Activated naive CD8-positive, alpha-beta T cell treated with anti-CD3 and anti-CD28 coated beads, Interleukin-2, amount 50 U/mL, for 16 hours (primary cell): ENCODE results near the gene TNNI2.
"Not testable (repeated sequence)": the region's sequence is repeated elsewhere in the genome, so short reads cannot be mapped to it uniquely, and the experiment has no call there.

Experiments
- DNase-seq: peaks from one replicate; pipeline ENCODE4 v3.0.0-alpha.2; 2020; ENCODE audit warnings: low read depth, low spot score

TNNI2 gene

DNA sequence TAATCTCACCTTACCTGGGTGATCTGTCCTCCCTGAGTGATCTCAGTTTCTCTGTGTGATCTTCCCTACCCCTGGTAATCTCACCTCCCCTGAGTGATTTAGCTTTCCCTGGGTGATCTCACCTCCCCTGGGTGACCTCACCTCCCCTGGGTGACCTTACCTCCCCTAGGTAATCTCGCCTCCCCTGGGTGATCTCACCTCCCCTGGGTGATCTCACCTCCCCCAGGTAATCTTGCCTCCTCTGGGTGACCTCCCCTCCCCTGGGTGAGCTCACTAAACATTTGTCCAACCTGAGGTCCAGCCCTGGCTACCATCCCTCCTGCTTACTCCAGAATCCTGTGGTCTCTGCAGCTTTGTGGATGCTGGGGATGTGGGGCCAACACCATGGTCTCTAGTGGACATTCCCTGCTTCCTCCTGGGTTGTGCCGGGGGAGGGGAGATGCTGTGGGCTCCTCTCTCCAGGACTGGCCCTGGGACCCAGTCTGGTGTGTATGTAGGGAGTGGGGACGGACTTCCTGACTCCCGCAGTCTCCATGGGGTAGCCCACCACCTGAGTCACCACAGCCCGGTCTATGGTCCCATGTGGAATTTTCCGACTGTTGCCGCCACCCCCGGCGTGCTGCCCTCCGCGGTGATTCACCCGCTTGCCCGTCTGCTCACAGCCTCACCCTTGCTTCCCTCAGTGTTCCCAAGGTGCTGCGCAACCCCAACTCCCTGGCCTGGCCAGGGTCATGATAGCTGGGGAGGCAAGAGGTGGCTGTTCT is 24.0 kb downstream of the TNNI2 start:
- DNase-seq: no peak

DNA sequence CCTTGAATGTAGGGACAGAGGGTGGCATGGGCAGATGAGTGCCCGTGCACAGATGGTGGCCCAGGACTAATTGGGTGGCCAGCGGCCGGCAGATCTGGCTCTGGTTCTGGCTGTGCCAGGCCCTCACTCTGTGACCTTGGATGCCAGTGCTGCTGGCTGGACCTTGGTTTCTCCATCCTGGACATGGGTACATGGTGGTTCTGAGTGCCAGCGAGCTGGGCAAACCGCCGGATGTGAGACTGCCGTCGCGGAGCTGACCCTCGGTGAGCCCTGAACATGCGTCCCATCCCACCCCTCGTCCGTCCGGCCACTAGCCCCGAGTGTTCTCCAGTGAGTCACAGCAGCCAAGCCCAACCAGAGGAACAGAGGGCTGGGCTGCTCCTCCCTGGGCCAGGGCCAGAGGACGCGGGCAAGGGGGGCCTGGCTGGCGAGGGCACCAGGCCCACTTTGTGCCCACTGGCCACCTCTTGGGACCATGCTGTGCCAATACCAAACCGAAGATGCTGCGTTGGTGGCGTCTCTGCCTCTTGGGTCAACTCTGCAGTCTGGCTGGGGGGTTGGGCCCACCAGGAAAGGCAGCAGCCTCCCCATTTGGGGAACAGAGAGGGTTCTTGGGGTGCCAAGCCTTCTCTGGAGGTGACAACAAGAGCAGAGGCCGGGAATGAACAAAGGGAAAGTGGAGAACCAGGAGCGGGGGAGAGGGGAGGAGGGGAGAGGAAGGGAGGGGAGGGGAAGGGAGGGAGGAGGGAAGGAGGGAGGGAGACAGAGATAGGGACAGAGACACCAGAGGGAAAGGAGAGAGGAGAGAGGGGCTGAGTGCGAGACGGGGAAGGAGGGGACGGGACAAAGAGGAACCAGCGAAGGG is 24.8 kb downstream of the TNNI2 start:
- no peak for DNase-seq

DNA sequence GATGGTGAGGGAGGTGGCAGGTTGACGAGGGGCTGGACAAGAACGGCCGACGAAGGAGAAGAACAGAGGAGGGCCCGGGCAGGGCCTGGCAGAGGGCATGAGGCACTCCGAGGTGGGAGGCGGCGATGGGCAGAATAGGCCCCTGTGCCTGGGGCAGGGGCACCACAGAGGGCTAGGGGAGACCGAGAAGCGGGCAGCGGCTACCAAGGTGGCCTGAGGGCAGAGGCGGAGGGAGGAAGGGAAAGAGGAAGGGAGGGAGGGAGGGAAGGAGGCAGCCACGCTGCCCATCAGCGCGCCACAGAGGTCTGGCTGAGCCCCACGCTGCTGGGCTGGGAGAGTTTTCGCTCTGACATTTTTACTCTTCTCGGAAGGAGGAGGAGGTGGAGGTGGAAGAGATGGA is 25.4 kb downstream of the TNNI2 start:
- no peak for DNase-seq

DNA sequence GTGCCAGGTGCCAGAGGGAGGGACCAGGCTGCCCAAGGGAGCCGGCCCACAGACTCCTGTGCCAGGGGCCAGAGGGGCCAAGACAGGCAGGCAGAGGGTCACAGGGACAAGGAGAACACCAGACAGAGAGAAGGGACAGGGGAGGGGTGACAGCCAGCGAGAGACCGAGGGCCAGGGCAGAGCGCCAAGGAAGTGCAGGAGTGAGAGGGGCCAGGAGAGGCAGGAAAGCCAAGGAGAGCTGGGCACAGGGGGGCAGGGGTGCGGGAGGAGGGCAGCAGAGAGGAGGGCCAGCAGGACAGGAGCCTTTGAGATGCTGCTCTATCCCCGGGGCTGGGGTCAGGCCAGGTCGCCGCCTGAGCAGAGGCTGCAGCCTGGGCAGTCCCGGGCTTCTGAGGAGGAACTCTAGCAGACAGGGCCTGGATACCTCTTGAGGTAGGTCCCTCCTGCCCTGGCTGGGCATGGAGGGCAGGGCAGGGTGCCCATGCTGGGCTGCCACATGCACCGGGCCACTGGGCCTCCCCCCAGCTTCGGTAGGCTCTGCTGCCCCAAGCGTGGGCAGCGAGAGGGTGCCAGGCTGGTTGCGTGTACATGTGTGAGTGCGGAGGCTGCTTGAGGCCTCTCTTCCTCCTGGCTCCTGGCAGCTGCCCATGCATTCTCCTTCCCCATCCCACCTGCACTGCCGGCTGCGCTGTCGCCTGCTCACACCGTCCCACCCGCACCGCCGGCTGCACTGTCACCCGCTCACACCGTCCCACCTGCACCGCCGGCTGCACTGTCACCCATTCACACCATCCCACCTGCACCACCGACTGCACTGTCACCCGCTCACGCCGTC is 26.3 kb downstream of the TNNI2 start:
- DNase-seq: no peak

DNA sequence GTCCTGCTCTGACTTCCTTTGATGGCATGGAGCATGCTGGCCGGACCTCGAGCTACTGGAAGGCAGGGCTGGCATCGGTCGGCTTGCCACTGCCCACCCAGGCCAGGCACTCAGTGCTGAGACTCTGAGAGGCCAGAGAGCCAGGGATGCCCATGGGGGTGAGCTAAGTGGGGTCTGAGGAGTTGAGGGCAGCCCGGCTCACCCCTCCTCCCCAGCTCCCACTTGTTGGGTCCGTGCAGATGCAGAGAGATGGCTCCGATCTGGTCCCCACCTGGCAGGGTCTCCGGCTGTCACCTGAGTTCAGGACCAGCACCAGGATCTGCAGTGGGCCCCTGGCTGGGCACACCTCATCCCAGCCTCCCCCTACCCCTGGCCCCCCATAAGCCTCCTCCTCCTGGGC is 27.4 kb downstream of the TNNI2 start:
- DNase-seq: no peak

DNA sequence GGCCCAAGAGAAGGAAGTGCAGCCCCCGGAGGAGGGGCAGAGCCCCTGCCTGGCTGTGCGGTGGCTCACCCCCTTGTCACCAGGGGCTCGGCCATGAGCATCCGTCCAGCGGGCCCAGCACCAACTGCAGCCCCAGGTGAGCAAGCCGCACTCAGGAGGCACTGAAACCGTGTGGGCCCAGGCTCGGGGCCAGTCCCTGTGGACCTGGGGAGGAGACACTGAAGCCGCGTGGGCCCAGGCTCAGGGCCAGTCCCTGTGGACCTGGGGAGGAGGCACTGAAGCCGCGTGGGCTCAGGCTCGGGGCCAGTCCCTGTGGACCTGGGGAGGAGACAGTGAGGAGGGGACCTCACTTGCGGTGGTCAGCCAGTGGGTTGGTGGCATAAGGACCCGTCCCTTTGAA is 28.0 kb downstream of the TNNI2 start:
- DNase-seq: no peak

DNA sequence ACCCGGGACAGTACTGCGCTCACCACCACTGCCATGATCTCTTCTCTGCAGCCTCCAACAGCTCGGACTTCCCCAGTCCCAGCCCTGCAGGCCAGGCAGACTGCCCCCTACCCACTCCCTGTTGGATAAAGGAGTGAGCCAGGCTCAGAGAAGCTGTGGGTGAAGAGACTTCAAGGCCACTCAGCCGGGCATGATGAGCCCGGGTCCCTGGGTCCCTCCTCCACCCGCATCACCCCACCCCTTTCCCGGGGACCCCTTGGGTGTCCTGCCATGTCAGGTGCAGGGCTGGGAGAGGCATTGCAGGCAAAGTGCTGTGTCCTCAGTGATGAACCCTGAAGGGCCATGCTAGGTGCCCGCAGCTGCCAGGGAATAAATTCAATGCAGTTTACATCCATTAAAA is 28.6 kb downstream of the TNNI2 start:
- DNase-seq: no peak

DNA sequence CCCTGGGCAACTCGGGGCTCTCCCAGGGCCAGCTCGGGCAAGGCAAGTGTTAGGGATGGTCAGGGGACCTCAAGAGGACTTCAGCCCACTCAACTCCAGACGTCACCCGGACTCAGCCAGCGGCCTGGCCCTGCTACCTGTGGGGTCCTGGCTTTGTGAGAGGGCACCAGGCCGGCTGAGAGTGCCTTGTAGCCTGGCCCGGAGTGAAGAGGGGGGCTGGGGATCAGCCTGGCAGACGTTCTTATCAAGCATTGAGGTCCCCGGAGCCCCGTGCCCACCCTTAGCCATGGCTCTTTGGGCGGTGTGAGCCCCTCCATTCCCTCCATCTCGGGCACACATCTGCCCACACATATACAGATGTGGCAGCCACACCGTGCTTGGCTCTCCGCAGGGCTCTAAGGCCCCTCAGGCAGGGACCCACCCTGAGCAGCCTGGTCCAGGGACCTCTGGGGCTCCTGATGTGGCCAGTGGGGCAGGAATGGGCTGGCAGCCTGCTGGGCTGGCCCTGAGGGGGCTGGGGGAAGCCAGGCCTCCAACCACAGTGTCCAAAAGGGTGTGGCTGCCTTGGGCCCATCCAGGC is 29.4 kb downstream of the TNNI2 start:
- no peak for DNase-seq

DNA sequence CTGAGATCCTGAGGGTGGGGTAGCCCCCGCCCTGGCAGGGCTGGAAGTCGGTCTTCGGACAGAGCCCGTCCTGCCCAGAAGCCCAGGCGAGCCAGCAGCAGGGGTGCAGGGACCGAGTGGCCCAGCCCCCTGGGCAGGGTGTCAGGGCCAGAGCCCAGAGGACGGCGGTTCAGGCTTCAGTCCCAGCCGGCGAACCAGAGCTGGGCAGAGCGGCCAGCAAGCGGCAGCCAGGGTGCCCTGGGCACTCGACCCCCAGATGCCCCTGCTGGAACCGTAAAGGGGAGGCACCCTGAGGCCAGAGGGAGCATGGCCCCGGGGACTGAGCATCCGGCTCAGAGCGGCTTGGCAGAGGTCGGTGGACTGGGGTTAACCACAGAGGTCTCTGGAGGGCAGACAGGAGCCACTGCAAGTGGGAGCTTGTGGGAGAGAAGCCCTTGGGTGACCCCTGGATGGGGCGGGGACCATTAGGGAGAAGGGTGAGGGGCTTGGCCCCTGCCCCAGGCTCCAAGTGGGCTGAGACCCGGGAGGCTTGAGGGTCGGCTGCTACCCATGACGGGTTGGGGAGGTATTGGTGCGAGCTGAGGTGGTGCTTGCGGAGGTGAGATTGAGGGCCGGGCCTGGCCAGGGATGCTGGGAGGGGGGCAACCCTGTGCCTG is 30.0 kb downstream of the TNNI2 start:
- no peak for DNase-seq

DNA sequence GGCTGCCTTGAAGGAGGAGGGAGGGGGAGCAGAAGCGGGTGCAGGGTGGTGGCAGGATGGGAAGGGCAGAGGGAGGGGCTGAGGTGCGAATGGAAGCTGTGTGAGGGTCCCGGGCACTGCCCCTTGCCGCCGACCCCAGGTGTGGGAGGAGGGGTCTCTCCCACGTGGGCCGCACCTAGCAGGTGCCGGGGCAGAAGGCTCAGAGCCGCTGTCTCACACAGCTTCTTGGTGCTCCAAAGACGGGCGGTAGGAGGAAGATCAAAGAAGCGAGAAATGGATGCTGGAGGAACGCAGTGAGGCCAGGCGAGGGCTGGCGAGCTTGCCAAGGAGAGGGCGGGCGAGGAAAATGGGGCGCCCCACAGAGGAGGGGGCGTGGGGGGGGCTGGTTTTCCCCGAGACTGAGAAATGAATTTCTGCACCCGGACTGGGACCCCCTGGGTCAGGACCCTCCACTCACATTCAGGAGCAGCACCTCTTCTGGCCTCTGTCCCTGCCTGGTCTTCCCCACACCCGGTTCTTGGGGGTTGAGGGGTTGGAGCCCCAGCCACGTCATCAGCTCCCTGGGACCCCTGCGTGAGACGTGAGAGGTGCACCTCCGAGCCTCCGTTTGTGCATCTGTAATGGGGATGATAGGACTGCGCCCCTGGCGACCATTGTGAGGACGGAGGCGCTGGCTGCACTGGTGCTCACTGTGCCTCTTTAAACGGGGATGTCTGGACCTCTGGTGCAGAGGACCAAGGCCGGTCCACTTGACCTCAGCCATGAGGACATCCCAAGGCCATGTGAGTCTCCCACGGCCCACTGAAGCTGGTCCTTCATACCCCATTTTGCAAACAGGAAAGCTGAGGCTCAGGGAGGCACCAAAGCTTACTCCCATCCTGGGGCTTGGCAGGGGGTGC is 30.9 kb downstream of the TNNI2 start:
- DNase-seq: no peak

DNA sequence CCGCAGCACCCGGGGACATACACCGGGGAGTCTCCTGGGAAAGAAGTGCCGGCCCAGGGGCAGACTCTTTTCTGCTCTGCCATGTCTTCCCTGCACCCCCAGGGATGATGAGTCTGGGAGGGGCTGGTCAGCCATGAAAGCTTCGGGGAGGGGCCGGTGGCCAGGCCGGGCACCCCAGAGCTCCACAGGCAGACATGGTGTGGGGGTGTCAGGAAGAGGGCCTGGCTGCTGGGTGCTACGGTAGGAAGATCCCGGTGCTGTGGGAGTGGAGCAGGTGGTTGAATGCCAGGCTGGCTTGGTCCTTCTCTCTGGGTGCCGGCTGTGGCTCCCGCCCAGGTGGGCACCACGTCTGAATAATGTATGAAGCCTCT is 31.5 kb downstream of the TNNI2 start:
- no peak for DNase-seq

DNA sequence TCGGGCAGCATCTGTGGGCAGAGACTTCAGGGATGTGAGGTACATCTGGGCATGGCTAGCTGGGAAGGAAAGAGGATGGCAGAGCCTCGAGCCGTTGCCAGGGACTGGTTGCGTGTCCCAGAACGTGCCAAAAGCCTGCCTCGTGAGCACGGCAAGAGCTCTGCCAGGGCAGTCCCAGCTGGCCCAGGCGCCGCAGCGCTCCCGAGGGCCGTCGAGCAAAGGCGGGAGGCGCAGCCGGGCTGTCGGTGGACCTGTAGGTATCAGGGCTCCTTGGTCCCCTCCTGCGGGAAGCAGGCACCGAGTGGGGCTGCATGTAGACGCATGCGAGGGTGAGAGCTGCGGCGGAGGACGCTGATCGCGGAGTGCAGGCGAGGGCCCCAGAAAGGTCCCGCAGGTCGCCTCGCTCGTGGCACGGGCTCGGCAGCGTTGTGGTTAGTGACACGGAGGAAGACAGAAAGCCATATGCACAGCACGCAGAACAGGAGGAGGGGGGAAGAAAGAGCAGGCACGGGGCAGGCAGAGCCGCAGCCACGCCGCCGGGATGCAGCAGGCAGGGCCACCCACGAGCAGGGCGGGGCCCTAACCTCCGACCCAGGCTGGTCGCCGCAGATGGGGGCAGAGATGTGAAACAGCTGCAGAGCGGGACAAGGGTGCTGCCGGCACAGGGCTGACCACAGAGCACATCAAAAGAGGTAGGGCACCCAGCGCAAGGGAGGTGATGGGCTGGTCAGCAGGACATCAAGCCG is 32.1 kb downstream of the TNNI2 start:
- DNase-seq: no peak

DNA sequence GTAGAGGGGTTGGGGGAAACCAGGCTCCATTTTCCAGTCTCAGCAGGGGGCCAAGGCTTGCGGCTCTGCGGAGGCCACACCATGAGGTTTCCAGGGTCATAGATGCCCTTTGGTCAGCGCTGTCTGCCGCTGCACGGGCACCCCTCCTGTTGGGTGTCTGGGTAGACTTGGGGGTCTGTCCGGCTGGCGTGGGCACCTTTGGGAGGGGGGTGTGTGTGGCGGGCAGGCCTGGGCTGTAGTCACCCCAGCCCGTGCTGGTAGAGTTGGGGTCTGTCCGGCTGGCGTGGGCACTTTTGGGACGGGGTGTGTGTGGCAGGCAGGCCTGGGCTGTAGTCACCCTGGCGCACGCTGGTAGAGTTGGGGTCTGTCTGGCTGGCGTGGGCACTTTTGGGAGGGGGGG is 32.8 kb downstream of the TNNI2 start:
- DNase-seq: no peak

DNA sequence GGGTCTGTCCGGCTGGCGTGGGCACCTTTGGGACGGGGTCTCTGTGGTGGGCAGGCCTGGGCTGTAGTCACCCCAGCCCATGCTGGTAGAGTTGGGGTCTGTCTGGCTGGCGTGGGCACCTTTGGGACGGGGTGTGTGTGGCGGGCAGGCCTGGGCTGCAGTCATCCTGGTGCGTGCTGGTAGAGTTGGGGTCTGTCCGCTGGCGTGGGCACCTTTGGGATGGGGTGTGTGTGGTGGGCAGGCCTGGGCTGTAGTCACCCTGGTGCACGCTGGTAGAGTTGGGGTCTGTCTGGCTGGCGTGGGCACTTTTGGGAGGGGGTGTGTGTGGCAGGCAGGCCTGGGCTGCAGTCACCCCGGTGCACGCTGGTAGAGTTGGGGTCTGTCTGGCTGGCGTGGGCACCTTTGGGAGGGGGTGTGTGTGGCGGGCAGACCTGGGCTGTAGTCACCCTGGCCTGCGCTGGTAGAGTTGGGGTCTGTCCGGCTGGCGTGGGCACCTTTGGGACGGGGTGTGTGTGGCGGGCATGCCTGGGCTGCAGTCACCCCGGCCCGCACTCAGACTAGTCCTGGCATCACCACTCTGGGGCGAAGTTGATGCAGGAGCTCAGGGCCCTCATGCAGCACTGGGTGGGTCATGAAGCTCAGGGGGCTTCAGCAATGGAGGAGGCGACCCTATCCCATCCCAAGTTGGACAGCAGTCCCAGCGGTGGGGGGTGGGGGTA is 33.6 kb downstream of the TNNI2 start:
- DNase-seq: no peak

DNA sequence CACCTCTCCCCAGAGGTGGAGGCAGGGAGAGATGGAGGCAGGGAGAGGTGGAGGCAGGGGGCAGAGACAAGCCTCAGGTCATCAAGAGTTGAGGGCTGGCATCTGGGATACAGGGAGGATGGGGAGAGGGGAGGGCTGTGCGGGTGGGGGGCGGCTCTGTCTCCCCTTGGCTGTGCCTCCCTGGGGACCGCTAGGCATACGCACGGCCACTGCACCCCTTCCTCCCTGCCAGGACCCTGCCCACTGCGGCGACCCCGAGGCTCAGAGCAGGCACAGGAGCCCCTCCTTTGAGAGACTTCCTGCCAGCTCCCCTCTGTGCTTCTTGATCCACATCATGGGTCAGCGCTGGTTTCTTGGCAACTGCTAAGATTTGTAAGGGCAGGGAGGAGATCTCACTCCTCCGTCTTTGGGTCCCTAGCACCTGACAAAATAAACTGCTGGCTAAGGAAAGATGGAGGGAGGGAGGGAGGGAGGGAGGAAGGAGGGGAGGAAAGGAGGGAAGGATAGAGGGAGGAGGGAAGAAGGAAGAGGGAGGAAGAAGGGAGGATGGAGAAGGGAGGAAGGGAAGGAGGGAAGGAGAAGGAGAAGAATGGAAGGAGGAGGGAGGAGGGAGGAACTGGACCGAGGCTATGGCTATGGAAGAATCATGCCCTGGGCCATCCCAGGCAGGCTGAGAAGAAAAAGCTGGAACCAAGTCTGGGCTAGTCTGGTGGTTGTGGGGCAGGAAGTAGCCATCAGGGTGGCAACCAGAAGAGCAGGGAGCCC is 34.4 kb downstream of the TNNI2 start:
- no peak for DNase-seq

DNA sequence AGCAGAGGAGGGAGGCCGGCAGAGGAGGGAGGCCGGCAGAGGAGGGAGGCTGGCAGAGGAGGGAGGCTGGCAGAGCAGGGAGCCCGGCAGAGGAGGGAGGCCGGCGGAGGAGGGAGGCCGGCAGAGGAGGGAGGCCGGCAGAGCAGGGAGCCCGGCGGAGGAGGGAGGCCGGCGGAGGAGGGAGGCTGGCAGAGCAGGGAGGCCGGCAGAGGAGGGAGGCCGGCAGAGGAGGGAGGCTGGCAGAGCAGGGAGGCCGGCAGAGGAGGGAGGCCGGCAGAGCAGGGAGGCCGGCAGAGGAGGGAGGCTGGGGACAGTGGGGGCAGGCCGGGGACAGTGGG is 35.0 kb downstream of the TNNI2 start:
- not testable (repeated sequence) for DNase-seq

DNA sequence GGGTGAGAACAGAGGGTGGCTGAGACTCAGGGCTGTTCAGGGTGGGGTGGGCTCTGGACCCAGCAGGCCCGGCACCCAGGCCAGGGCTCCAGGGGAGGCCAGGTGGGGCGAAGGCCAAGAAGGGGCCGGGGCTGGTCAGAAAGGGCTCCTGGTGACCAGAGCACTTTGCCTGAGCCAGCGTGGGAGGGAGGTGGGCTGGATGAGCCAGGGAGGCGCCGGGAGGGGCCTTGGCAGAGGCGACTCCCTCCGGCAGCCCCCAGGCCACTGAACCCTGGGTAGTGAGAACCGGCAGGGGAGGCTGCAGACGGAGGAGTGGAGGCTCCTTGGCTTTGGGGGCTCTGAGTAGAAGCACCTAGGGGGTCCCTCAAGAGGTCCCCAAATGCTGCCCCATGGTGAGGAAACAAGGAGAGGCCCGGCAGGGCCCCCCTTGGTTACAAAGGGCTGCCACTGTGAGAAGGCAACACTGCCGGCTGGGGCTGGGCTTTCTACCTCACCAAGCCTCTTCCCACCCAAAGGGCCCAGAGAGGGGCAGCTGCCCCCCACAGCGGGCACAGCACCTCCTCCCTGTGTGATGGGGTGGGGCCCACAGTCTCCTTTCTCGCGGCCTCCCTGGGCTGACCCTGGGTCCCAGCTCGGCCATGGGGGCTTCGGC is 35.8 kb downstream of the TNNI2 start:
- not testable (repeated sequence) for DNase-seq
